ENCODE measurements around the gene ATG7.

Gene ATG7

DNA sequence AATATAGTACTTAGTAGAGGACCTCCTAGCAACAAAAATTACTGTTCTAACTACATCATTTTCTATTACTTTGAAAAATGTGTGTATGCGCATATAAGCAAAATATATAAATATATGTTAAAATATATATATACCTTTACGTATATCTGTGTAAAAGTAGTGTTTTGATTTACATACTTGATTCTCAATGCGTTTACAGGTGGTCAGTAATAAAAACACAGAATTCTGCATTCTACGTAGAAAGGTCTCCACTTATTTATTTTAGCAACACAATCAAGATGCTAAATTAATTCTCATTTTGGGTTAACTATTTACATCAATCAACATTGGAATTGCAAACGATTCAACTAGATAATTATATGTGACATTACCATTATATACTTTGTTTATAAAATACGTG is 158.0 kb downstream of the ATG7 start:
- POLR2A ChIA-PET = no interaction called here
- H3K27me3 ChIP-seq (replicated peaks in 2 of 5; ENCODE audit: control insufficient read depth in 4 of 5, insufficient read depth in 5 of 5, low read length in 4 of 5) = no peaks in the 10 kb centered on the region
- CTCF ChIA-PET = no interaction called here
- H3K27ac ChIP-seq (ENCODE audit: insufficient read depth in 1 of 2, low read depth in 1 of 2, low read length in 2 of 2, poor library complexity in 1 of 2, severe bottlenecking in 2 of 2) = no peak overlapping the region
- H3K36me3 ChIP-seq (ENCODE audit: control insufficient read depth in 4 of 4, insufficient read depth in 4 of 4, low read length in 3 of 4) = peaks cover 0 to 9% (median 5%) of the 10 kb centered on the region in 4 experiments
- peaks cover 0 to 4% (median 0%) of the 10 kb centered on the region in 5 experiments for H3K9me3 ChIP-seq (ENCODE audit: control extremely low read depth in 1 of 5, control insufficient read depth in 4 of 5, insufficient read depth in 2 of 5, low read depth in 1 of 5, low read length in 4 of 5)
- no CpG with 5 or more reads among the region's 6 CpGs for WGBS (ENCODE audit: insufficient coverage)
- DNase-seq = no peak
- no peaks in the 10 kb centered on the region for H3K4me1 ChIP-seq (ENCODE audit: control extremely low read depth in 1 of 4, control insufficient read depth in 4 of 4, insufficient read depth in 4 of 4, low read length in 3 of 4)
- H3K4me3 ChIP-seq (ENCODE audit: control insufficient read depth in 1 of 7, extremely low read depth in 1 of 7, insufficient read depth in 4 of 7, low read depth in 2 of 7, low read length in 6 of 7) = no peak overlapping the region

DNA sequence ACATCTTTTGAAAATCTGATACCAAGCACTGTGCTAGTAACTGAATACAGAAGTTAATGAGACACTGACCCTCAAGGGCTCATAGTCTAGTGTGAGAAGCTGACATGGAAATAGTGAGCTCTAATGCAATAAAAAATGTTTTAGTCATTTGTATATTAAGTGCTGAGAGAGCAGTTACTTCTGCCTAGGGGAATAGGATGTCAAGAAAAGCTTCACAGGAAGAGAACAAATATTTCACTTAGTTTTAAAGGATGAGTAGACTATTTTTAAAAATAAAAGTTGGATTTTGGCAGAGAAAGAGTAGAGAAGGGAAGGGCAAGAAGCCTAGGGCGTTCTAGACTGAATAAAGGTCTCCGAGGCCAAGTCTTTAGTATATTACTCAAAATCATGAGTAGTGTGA is 158.4 kb downstream of the ATG7 start:
- no peak overlapping the region for H3K4me3 ChIP-seq (ENCODE audit: control insufficient read depth in 1 of 7, extremely low read depth in 1 of 7, insufficient read depth in 4 of 7, low read depth in 2 of 7, low read length in 6 of 7)
- peaks cover 0 to 9% (median 5%) of the 10 kb centered on the region in 4 experiments for H3K36me3 ChIP-seq (ENCODE audit: control insufficient read depth in 4 of 4, insufficient read depth in 4 of 4, low read length in 3 of 4)
- ChIA-PET POLR2A (no interaction called here), CTCF (no interaction called here)
- DNase-seq = no peak
- H3K4me1 ChIP-seq (ENCODE audit: control extremely low read depth in 1 of 4, control insufficient read depth in 4 of 4, insufficient read depth in 4 of 4, low read length in 3 of 4) = no peaks in the 10 kb centered on the region
- H3K27me3 ChIP-seq (replicated peaks in 2 of 5; ENCODE audit: control insufficient read depth in 4 of 5, insufficient read depth in 5 of 5, low read length in 4 of 5) = no peaks in the 10 kb centered on the region
- peaks cover 0 to 3% (median 0%) of the 10 kb centered on the region in 5 experiments for H3K9me3 ChIP-seq (ENCODE audit: control extremely low read depth in 1 of 5, control insufficient read depth in 4 of 5, insufficient read depth in 2 of 5, low read depth in 1 of 5, low read length in 4 of 5)
- no peak overlapping the region for H3K27ac ChIP-seq (ENCODE audit: insufficient read depth in 1 of 2, low read depth in 1 of 2, low read length in 2 of 2, poor library complexity in 1 of 2, severe bottlenecking in 2 of 2)
- no CpG with 5 or more reads among the region's 2 CpGs for WGBS (ENCODE audit: insufficient coverage)

- ChIA-PET POLR2A (no interaction called here), CTCF (no interaction called here)
- H3K27ac ChIP-seq (ENCODE audit: insufficient read depth in 1 of 2, low read depth in 1 of 2, low read length in 2 of 2, poor library complexity in 1 of 2, severe bottlenecking in 2 of 2) = no peak overlapping the region
- DNase-seq = no peak
- no peaks in the 10 kb centered on the region for H3K27me3 ChIP-seq (replicated peaks in 2 of 5; ENCODE audit: control insufficient read depth in 4 of 5, insufficient read depth in 5 of 5, low read length in 4 of 5)
- no CpG with 5 or more reads among the region's 3 CpGs for WGBS (ENCODE audit: insufficient coverage)
- H3K9me3 ChIP-seq (ENCODE audit: control extremely low read depth in 1 of 5, control insufficient read depth in 4 of 5, insufficient read depth in 2 of 5, low read depth in 1 of 5, low read length in 4 of 5) = no peaks in the 10 kb centered on the region
- H3K36me3 ChIP-seq (ENCODE audit: control insufficient read depth in 4 of 4, insufficient read depth in 4 of 4, low read length in 3 of 4) = peaks cover 0 to 9% (median 5%) of the 10 kb centered on the region in 4 experiments
- no peak overlapping the region for H3K4me3 ChIP-seq (ENCODE audit: control insufficient read depth in 1 of 7, extremely low read depth in 1 of 7, insufficient read depth in 4 of 7, low read depth in 2 of 7, low read length in 6 of 7)
- no peaks in the 10 kb centered on the region for H3K4me1 ChIP-seq (ENCODE audit: control extremely low read depth in 1 of 4, control insufficient read depth in 4 of 4, insufficient read depth in 4 of 4, low read length in 3 of 4)
Measured at GRCh38 chr3:11431319-11431718, 159.1 kb downstream of the ATG7 start.

GRCh38 chr3:11434017-11434526 is 161.9 kb downstream of the ATG7 start:
- no peak for DNase-seq
- ChIA-PET CTCF (no interaction called here), POLR2A (no interaction called here)
- Histone ChIP-seq H3K36me3 (ENCODE audit: control insufficient read depth in 4 of 4, insufficient read depth in 4 of 4, low read length in 3 of 4) (no peaks in the 10 kb centered on the region), H3K9me3 (ENCODE audit: control extremely low read depth in 1 of 5, control insufficient read depth in 4 of 5, insufficient read depth in 2 of 5, low read depth in 1 of 5, low read length in 4 of 5) (no peaks in the 10 kb centered on the region), H3K4me3 (ENCODE audit: control insufficient read depth in 1 of 7, extremely low read depth in 1 of 7, insufficient read depth in 4 of 7, low read depth in 2 of 7, low read length in 6 of 7) (no peak overlapping the region), H3K27ac (ENCODE audit: insufficient read depth in 1 of 2, low read depth in 1 of 2, low read length in 2 of 2, poor library complexity in 1 of 2, severe bottlenecking in 2 of 2) (no peak overlapping the region), H3K4me1 (ENCODE audit: control extremely low read depth in 1 of 4, control insufficient read depth in 4 of 4, insufficient read depth in 4 of 4, low read length in 3 of 4) (no peaks in the 10 kb centered on the region), H3K27me3 (replicated peaks in 2 of 5; ENCODE audit: control insufficient read depth in 4 of 5, insufficient read depth in 5 of 5, low read length in 4 of 5) (no peaks in the 10 kb centered on the region)
- 92% methylated on average over 2 of the region's 3 CpGs for WGBS (ENCODE audit: insufficient coverage)

DNA sequence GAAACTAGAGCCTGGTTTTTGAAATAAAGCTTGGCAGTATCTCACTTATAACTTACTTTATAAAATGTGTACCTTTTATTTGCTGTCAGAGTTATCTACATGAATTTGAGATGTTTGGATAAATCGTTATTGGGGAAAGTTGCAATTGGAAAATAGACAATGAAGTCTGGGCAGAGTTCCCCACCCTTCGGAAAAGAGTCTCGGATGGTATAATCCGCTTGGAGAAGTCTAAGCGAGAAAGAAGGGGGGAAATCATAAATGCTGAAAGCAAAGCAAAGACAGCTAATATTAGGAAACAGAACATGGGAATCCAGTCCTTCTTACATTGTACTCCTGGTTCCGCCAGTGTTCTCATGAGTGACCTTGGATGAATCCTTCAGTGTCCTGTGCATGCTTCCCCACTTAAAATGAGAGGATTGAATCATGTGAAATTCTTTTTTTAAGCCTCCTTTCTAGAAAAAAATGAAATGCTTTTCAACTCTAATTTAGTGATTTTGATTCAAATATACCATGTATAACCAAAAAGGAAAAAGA is 162.4 kb downstream of the ATG7 start:
- Histone ChIP-seq H3K36me3 (ENCODE audit: control insufficient read depth in 4 of 4, insufficient read depth in 4 of 4, low read length in 3 of 4) (no peaks in the 10 kb centered on the region), H3K27me3 (replicated peaks in 2 of 5; ENCODE audit: control insufficient read depth in 4 of 5, insufficient read depth in 5 of 5, low read length in 4 of 5) (no peaks in the 10 kb centered on the region), H3K9me3 (ENCODE audit: control extremely low read depth in 1 of 5, control insufficient read depth in 4 of 5, insufficient read depth in 2 of 5, low read depth in 1 of 5, low read length in 4 of 5) (no peaks in the 10 kb centered on the region), H3K4me3 (ENCODE audit: control insufficient read depth in 1 of 7, extremely low read depth in 1 of 7, insufficient read depth in 4 of 7, low read depth in 2 of 7, low read length in 6 of 7) (no peak overlapping the region), H3K27ac (ENCODE audit: insufficient read depth in 1 of 2, low read depth in 1 of 2, low read length in 2 of 2, poor library complexity in 1 of 2, severe bottlenecking in 2 of 2) (no peak overlapping the region), H3K4me1 (ENCODE audit: control extremely low read depth in 1 of 4, control insufficient read depth in 4 of 4, insufficient read depth in 4 of 4, low read length in 3 of 4) (no peaks in the 10 kb centered on the region)
- ChIA-PET POLR2A (no interaction called here), CTCF (no interaction called here)
- 100% methylated on average over 5 of the region's 6 CpGs for WGBS (ENCODE audit: insufficient coverage)
- no peak for DNase-seq

DNA sequence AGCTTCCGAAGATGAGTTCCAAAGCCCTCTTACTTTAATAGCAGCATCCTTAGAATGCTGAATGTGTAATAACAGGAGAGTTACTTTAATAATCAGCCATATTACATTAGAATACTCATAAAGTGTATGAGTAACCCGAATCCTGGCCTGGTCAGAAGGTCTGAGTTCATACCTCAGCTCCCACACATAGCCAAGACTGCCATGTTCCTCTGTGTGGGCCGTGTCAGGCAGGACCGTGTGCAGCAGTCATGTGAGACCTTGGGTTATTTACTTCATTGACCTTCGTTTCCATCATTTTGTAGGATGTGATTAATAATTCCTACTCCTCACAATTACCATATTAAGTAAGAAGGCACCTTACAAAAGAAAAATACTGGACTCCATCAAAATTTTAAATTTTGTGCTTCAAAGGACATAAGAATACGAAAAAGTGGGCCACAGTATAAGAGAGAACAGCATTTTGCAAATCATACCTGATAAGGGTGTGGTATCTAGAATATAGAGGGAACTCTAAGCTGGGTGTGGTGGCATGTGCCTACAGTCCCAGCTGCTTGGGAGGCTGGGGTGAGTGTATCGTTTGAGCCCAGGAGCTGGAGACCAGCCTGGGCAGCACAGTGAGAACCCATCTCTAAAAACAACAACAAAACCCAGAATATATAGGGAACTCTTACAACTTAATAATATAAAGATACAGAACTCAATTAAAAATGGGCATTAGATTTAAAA is 163.4 kb downstream of the ATG7 start:
- no peak for DNase-seq
- ChIA-PET POLR2A (no interaction called here), CTCF (no interaction called here)
- H3K27me3 ChIP-seq (replicated peaks in 2 of 5; ENCODE audit: control insufficient read depth in 4 of 5, insufficient read depth in 5 of 5, low read length in 4 of 5) = no peaks in the 10 kb centered on the region
- no peaks in the 10 kb centered on the region for H3K36me3 ChIP-seq (ENCODE audit: control insufficient read depth in 4 of 4, insufficient read depth in 4 of 4, low read length in 3 of 4)
- WGBS (ENCODE audit: insufficient coverage) = 93% methylated on average over 2 of the region's 7 CpGs
- no peaks in the 10 kb centered on the region for H3K4me1 ChIP-seq (ENCODE audit: control extremely low read depth in 1 of 4, control insufficient read depth in 4 of 4, insufficient read depth in 4 of 4, low read length in 3 of 4)
- no peak overlapping the region for H3K27ac ChIP-seq (ENCODE audit: insufficient read depth in 1 of 2, low read depth in 1 of 2, low read length in 2 of 2, poor library complexity in 1 of 2, severe bottlenecking in 2 of 2)
- no peak overlapping the region for H3K4me3 ChIP-seq (ENCODE audit: control insufficient read depth in 1 of 7, extremely low read depth in 1 of 7, insufficient read depth in 4 of 7, low read depth in 2 of 7, low read length in 6 of 7)
- no peaks in the 10 kb centered on the region for H3K9me3 ChIP-seq (ENCODE audit: control extremely low read depth in 1 of 5, control insufficient read depth in 4 of 5, insufficient read depth in 2 of 5, low read depth in 1 of 5, low read length in 4 of 5)

DNA sequence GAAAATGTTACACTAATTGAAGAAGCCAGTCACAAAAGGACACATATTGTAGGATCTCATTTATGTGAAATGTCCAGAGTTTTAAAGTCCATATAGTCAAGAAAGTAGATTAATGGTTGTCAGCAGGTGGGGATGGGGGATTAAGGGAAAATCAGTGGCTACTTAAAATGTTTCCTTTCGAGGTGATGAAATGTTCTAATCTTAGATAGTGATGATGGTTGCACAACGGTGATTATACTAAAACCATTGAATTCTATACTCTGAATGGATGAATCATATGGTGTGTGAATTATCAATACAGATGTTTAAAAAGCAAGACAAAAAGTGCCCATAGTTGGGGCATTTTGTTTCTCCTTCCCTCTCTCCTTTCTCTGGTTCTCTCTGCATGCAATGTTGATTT is 164.6 kb downstream of the ATG7 start:
- H3K4me3 ChIP-seq (ENCODE audit: control insufficient read depth in 1 of 7, extremely low read depth in 1 of 7, insufficient read depth in 4 of 7, low read depth in 2 of 7, low read length in 6 of 7) = no peak overlapping the region
- H3K4me1 ChIP-seq (ENCODE audit: control extremely low read depth in 1 of 4, control insufficient read depth in 4 of 4, insufficient read depth in 4 of 4, low read length in 3 of 4) = no peaks in the 10 kb centered on the region
- POLR2A ChIA-PET = no interaction called here
- DNase-seq = no peak
- CTCF ChIA-PET = interaction anchor here (1.0 kb wide), 1 partner anchor 58 kb away, joined by 3 read pairs; no protein-coding TSS in a partner anchor
- no peak overlapping the region for H3K27ac ChIP-seq (ENCODE audit: insufficient read depth in 1 of 2, low read depth in 1 of 2, low read length in 2 of 2, poor library complexity in 1 of 2, severe bottlenecking in 2 of 2)
- no peaks in the 10 kb centered on the region for H3K27me3 ChIP-seq (replicated peaks in 2 of 5; ENCODE audit: control insufficient read depth in 4 of 5, insufficient read depth in 5 of 5, low read length in 4 of 5)
- WGBS (ENCODE audit: insufficient coverage) = 95% methylated on average over 2 of the region's 2 CpGs
- no peaks in the 10 kb centered on the region for H3K9me3 ChIP-seq (ENCODE audit: control extremely low read depth in 1 of 5, control insufficient read depth in 4 of 5, insufficient read depth in 2 of 5, low read depth in 1 of 5, low read length in 4 of 5)
- no peaks in the 10 kb centered on the region for H3K36me3 ChIP-seq (ENCODE audit: control insufficient read depth in 4 of 4, insufficient read depth in 4 of 4, low read length in 3 of 4)
